Measurements from ENCODE around the gene TXNDC2. TPM values are rescaled to one million over a fixed set of nuclear protein-coding genes. Genes with fewer than 3 reads are reported as not detected.

The TXNDC2 gene
- total RNA-seq, 1 donor from 2014 or later, result not detected

- Mint-ChIP-seq H3K36me3 (ENCODE audit: unreplicated experiment) (no peaks in the 10 kb centered on the region), H3K27me3 (ENCODE audit: unreplicated experiment) (peaks cover 10% of the 10 kb centered on the region), H3K9me3 (ENCODE audit: unreplicated experiment) (peaks cover 15% of the 10 kb centered on the region), H3K27ac (ENCODE audit: unreplicated experiment) (no peak overlapping the region), H3K4me3 (ENCODE audit: unreplicated experiment) (peak overlapping the region; percentile 9), H3K4me1 (ENCODE audit: low read depth, unreplicated experiment) (peaks cover 16% of the 10 kb centered on the region)
- peak; percentile 54 for DNase-seq
- no peak for TF ChIP-seq CTCF (IDR thresholded peaks at IDR 0.05; ENCODE audit: partially characterized antibody, unreplicated experiment)
These were observed 28.5 kb downstream of the TXNDC2 start for GRCh38 chr18:9914334-9914583.

DNA sequence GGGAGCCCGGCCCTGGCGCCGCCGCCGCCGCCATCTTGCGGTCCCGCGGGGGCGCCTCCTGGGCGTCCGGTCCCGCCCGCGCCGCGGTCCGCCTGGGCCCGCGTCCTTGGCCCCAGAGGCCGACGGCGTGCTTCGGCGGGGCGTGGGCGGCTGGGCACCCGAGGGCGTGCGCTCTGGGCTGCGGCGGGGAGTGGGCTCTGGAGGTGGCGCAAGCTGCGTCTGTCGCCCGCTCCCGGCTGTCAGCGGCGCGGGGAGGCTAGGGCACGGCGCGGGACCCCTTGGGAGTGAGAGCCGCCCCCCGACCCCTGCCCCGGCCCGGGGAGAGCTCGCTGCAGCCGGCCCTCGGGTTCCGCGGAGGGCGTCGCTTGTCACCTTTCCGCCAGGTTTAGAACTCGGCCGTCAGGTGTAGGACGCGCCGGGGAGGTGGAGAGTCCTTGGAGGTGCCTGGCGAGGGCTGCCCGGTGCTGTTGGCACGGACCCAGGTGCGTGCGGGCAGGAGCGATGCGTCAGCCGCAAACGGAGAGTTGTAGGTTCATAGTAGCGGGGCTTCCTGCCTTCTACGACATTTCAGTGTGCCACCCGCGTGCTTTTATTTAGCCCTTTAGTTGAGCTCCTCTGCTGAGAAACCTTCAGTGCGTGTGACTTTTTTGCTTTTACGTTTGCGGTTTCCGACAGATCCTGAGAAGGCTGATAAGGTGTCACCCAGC lies 29.0 kb downstream of the TXNDC2 start:
- Mint-ChIP-seq H3K27me3 (ENCODE audit: unreplicated experiment) (peaks cover 10% of the 10 kb centered on the region), H3K9me3 (ENCODE audit: unreplicated experiment) (peaks cover 15% of the 10 kb centered on the region), H3K4me3 (ENCODE audit: unreplicated experiment) (peak overlapping the region; percentile 88), H3K4me1 (ENCODE audit: low read depth, unreplicated experiment) (peaks cover 16% of the 10 kb centered on the region), H3K36me3 (ENCODE audit: unreplicated experiment) (no peaks in the 10 kb centered on the region), H3K27ac (ENCODE audit: unreplicated experiment) (peak overlapping the region; percentile 92)
- no peak for TF ChIP-seq CTCF (IDR thresholded peaks at IDR 0.05; ENCODE audit: partially characterized antibody, unreplicated experiment)
- peak; percentile 46 for DNase-seq

DNA sequence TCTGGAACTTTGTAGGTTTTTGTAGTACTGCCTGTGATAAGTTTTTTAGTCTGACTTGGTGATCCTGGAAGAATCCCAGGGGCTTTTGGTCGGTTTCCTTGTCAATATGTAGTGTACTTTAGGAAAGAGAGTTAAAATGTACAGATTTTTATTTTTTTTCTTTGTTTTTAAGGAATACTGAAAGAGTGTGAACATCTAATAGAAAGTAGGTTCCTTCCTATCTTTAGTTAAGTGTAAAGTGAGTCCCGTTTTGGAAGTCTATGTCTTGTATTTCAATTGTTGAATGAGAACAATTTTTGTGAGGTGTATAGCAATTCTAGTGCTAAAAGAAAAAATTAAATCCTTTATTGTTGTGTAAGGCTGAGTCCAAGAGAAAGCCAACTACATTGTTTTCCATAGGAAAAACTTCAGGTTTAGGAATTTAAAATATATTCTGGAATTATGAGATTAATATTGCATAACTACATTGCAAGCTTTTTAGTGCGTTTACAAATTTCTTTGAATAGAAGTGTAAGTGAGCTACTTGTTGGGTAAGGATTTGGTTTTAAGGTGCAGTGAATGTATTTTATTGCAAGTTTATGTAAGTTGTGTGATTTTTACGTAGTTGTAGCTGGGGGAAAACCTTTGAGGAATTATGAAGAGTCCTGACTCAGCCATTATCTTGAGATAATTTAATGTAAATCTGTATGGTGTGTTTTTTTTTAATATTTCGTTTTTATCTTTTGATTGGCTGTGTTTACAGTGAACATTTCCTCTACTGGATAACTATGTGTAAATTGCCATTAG lies 29.7 kb downstream of the TXNDC2 start:
- H3K9me3 Mint-ChIP-seq (ENCODE audit: unreplicated experiment), result peaks cover 14% of the 10 kb centered on the region
- H3K27me3 Mint-ChIP-seq (ENCODE audit: unreplicated experiment), result peaks cover 10% of the 10 kb centered on the region
- H3K4me1 Mint-ChIP-seq (ENCODE audit: low read depth, unreplicated experiment), result peaks cover 16% of the 10 kb centered on the region
- peak overlapping the region; percentile 88 for H3K4me3 Mint-ChIP-seq (ENCODE audit: unreplicated experiment)
- no peak for DNase-seq
- peak overlapping the region; percentile 92 for H3K27ac Mint-ChIP-seq (ENCODE audit: unreplicated experiment)
- no peaks in the 10 kb centered on the region for H3K36me3 Mint-ChIP-seq (ENCODE audit: unreplicated experiment)
- TF ChIP-seq CTCF (IDR thresholded peaks at IDR 0.05; ENCODE audit: partially characterized antibody, unreplicated experiment), result no peak

GRCh38 chr18:9916077-9916639 lies 30.4 kb downstream of the TXNDC2 start:
- no peaks in the 10 kb centered on the region for H3K36me3 Mint-ChIP-seq (ENCODE audit: unreplicated experiment)
- H3K9me3 Mint-ChIP-seq (ENCODE audit: unreplicated experiment), result peaks cover 14% of the 10 kb centered on the region
- no peak for TF ChIP-seq CTCF (IDR thresholded peaks at IDR 0.05; ENCODE audit: partially characterized antibody, unreplicated experiment)
- peaks cover 10% of the 10 kb centered on the region for H3K27me3 Mint-ChIP-seq (ENCODE audit: unreplicated experiment)
- DNase-seq, result no peak
- H3K4me1 Mint-ChIP-seq (ENCODE audit: low read depth, unreplicated experiment), result peaks cover 16% of the 10 kb centered on the region
- H3K27ac Mint-ChIP-seq (ENCODE audit: unreplicated experiment), result peak overlapping the region; percentile 48
- peak overlapping the region; percentile 88 for H3K4me3 Mint-ChIP-seq (ENCODE audit: unreplicated experiment)

GRCh38 chr18:9916808-9917207 lies 31.0 kb downstream of the TXNDC2 start:
- H3K9me3 Mint-ChIP-seq (ENCODE audit: unreplicated experiment), result peaks cover 14% of the 10 kb centered on the region
- DNase-seq, result no peak
- H3K4me3 Mint-ChIP-seq (ENCODE audit: unreplicated experiment), result peak overlapping the region; percentile 88
- peaks cover 16% of the 10 kb centered on the region for H3K4me1 Mint-ChIP-seq (ENCODE audit: low read depth, unreplicated experiment)
- no peak for TF ChIP-seq CTCF (IDR thresholded peaks at IDR 0.05; ENCODE audit: partially characterized antibody, unreplicated experiment)
- no peak overlapping the region for H3K27ac Mint-ChIP-seq (ENCODE audit: unreplicated experiment)
- no peaks in the 10 kb centered on the region for H3K36me3 Mint-ChIP-seq (ENCODE audit: unreplicated experiment)
- H3K27me3 Mint-ChIP-seq (ENCODE audit: unreplicated experiment), result peaks cover 10% of the 10 kb centered on the region

All from glutamatergic neuron (in vitro differentiated cells).